ENCODE measurements around the gene PRKCH.

- no peak for TF ChIP-seq CTCF (IDR thresholded peaks at IDR 0.05)
- TF ChIP-seq POLR2A (IDR thresholded peaks at IDR 0.05): no peak
Measured at GRCh38 chr14:61429316-61429715, 107.9 kb downstream of the PRKCH start.
